ENCODE results near the gene CTRB1. TPM values are rescaled to one million over a fixed set of nuclear protein-coding genes. Genes with fewer than 3 reads are reported as not detected.

The CTRB1 gene
- total and polyA plus RNA-seq, 8 donors, result 14,339 to 37,242 (median 26,434) TPM

GRCh38 chr16:75250089-75250808, 31.5 kb downstream of the CTRB1 start:
- no peaks in the 10 kb centered on the region for H3K9me3 ChIP-seq
- FAIRE-seq (no peak), ATAC-seq (peak; percentile 47 to 60 (median 54)), DNase-seq (peak; percentile 80 to 93 (median 84))
- TF ChIP-seq, protein P1, sequence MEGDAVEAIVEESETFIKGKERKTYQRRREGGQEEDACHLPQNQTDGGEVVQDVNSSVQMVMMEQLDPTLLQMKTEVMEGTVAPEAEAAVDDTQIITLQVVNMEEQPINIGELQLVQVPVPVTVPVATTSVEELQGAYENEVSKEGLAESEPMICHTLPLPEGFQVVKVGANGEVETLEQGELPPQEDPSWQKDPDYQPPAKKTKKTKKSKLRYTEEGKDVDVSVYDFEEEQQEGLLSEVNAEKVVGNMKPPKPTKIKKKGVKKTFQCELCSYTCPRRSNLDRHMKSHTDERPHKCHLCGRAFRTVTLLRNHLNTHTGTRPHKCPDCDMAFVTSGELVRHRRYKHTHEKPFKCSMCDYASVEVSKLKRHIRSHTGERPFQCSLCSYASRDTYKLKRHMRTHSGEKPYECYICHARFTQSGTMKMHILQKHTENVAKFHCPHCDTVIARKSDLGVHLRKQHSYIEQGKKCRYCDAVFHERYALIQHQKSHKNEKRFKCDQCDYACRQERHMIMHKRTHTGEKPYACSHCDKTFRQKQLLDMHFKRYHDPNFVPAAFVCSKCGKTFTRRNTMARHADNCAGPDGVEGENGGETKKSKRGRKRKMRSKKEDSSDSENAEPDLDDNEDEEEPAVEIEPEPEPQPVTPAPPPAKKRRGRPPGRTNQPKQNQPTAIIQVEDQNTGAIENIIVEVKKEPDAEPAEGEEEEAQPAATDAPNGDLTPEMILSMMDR (IDR thresholded peaks at IDR 0.05), result no peak
- 1% methylated on average over 29 of the region's 29 CpGs for WGBS, 2 donors
- peak overlapping the region; percentile 73 to 95 (median 88) for H3K4me3 ChIP-seq
- no peaks in the 10 kb centered on the region for H3K27me3 ChIP-seq
- no peaks in the 10 kb centered on the region for H3K36me3 ChIP-seq
- H3K4me1 ChIP-seq, result peaks cover 31 to 45% (median 34%) of the 10 kb centered on the region in 3 donors
- intact Hi-C loops (cut with DNase I), result loop anchor here in 2 of 3 donors (10.0 kb wide), 1 partner anchor 55 kb away; no protein-coding TSS in a partner anchor
- peak overlapping the region; percentile 95 to 99 (median 97) for H3K27ac ChIP-seq

DNA sequence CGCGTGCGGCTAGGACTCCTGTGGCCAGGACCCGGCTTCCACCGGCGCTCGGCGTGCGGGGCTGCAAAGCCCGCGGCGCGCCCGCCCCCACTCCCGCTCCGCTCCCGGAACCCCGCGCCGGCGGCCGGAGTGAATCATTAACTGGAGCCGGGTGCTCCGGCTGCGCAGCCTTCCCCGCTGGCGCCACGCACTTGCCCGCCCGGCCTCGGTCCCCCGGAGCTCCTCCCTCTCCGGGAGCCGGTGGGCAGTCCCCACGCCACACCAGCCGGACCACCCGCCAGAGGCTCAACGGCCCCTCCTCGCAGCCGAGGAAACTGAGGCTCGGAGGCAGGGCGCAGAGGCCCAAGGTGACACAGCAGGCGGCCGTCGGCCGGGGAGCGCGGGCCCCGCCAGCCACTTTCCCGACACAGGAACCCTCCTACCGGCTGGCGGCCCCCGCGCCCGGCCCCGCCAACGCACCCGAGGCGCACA, 32.1 kb downstream of the CTRB1 start:
- Histone ChIP-seq H3K4me3 (peak overlapping the region; percentile 73 to 95 (median 88)), H3K27ac (peak overlapping the region; percentile 95 to 99 (median 97)), H3K4me1 (peaks cover 26 to 39% (median 32%) of the 10 kb centered on the region in 3 donors), H3K36me3 (no peaks in the 10 kb centered on the region), H3K27me3 (no peaks in the 10 kb centered on the region), H3K9me3 (no peaks in the 10 kb centered on the region)
- FAIRE-seq (no peak), ATAC-seq (peak; percentile 70 to 78 (median 74)), DNase-seq (peak; percentile 71 to 92 (median 84))
- intact Hi-C loops (cut with DNase I), result loop anchor here in 2 of 3 donors (10.0 kb wide), 1 partner anchor 54 kb away; no protein-coding TSS in a partner anchor
- TF ChIP-seq, protein P1 (IDR thresholded peaks at IDR 0.05), result no peak
- WGBS, 2 donors, result 0% methylated on average over 52 to 59 of the region's 59 CpGs

GRCh38 chr16:75251280-75252048, 32.7 kb downstream of the CTRB1 start, which contains the start of gene BCAR1:
TSS of gene BCAR1 (minus strand) at chr16:75251624. CDS start at chr16:75251482, 142 bp downstream.
- no peak for FAIRE-seq
- intact Hi-C loops (cut with DNase I), result loop anchor here in 2 of 3 donors (10.0 kb wide), 1 partner anchor 53 kb away; no protein-coding TSS in a partner anchor

DNA sequence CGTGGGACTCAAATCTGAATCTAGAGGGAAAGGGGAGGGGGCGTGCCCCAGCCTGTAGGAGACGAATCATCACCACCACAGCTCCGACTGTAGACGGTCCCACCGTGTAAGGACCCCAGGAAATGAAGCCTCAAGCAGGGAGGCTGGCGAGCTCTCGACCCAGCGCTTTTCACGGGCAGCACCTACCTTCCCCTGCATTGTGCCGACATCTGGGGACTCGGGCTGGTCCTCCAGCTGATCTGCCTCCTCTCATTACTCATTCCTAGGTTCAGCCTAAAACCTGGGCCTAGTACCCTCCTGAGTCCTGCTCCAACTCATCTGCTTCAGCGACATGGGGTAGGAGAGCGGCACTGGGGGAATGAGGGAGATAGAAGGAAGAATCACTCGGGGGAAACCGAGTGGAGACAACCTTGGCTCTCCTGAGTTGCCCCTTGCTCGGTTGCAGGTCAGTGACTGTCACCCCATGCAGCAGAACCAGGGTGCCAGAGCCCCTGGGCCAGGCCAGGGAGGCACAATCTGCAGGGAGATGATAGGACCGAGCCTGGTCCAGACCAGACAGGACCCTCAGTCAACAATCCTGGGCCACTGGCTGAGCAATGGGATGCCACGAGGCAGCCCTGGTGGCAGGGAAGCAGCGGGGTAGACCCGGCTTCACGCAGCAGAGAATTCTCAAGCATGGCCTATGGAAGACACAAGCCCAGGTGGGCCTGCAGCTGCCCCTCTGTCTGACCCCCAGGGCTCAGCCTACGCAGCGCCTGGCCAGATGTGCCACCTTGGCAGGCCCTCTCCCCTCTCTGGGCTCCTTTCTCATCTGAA, 33.5 kb downstream of the CTRB1 start:
- TF ChIP-seq, protein P1 (IDR thresholded peaks at IDR 0.05), result no peak
- no peaks in the 10 kb centered on the region for H3K9me3 ChIP-seq
- H3K4me3 ChIP-seq, result peak overlapping the region in 2 of 4 donors; percentile 90 to 95
- 69 to 73% methylated on average over 24 of the region's 24 CpGs for WGBS, 2 donors
- H3K4me1 ChIP-seq, result peaks cover 23 to 37% (median 32%) of the 10 kb centered on the region in 3 donors
- no peaks in the 10 kb centered on the region for H3K36me3 ChIP-seq
- no peak for ATAC-seq
- H3K27me3 ChIP-seq, result no peaks in the 10 kb centered on the region
- intact Hi-C loops (cut with DNase I), result loop anchor here in 2 of 3 donors (10.0 kb wide), 1 partner anchor 53 kb away; no protein-coding TSS in a partner anchor
- no peak for FAIRE-seq
- peak overlapping the region; percentile 37 to 95 (median 68) for H3K27ac ChIP-seq
- peak in 4 of 6 donors; percentile 16 to 71 (median 34) for DNase-seq

More at GRCh38 chr16:75251280-75252048, 32.7 kb downstream of the CTRB1 start, which contains the start of gene BCAR1:
- Histone ChIP-seq H3K36me3 (no peaks in the 10 kb centered on the region), H3K4me3 (peak within 1 kb of the TSS; percentile 73 to 95 (median 88)), H3K9me3 (no peaks in the 10 kb centered on the region), H3K27me3 (no peaks in the 10 kb centered on the region), H3K27ac (peak within 1 kb of the TSS; percentile 95 to 99 (median 97)), H3K4me1 (peaks cover 23 to 35% (median 32%) of the 10 kb centered on the region in 3 donors)
- 1% methylated on average over 53 to 84 of the region's 84 CpGs for WGBS, 2 donors
- DNase-seq (peak; percentile 88 to 96 (median 90)), ATAC-seq (peak; percentile 64 to 79 (median 76))
- TF ChIP-seq, protein P1 (IDR thresholded peaks at IDR 0.05), result no peak
